KMS-11 (cell line): ENCODE data around the gene RAPGEF2.

ENCODE experiments used
- H2AFZ ChIP-seq: fragments of 200-600 bp; sonication (generic); 2 replicates; pipeline ENCODE4 v1.6.1; 2016; ENCODE audit warnings: antibody characterized with exemption, mixed run types, low read depth
- H3K27ac ChIP-seq: fragments of 200-600 bp; sonication (generic); 2 replicates; pipeline ENCODE4 v1.6.1; 2016; ENCODE audit warnings: mild to moderate bottlenecking, mixed run types
- H3K27me3 ChIP-seq: fragments of 200-600 bp; sonication (generic); 2 replicates; pipeline ENCODE4 v1.6.1; 2017; ENCODE audit warnings: mild to moderate bottlenecking, low read depth, mixed run types, moderate library complexity; ENCODE audit not compliant: insufficient read depth
- H3K36me3 ChIP-seq: fragments of 200-600 bp; sonication (generic); 2 replicates; pipeline ENCODE4 v1.6.1; 2017; ENCODE audit warnings: mild to moderate bottlenecking, mixed run types; ENCODE audit not compliant: insufficient read depth
- H3K4me1 ChIP-seq: fragments of 200-600 bp; sonication (generic); 2 replicates; pipeline ENCODE4 v1.6.1; 2016; ENCODE audit warnings: mild to moderate bottlenecking, low read depth, mixed run types; ENCODE audit not compliant: poor library complexity, severe bottlenecking
- H3K4me2 ChIP-seq: fragments of 200-600 bp; sonication (generic); 2 replicates; pipeline ENCODE4 v1.7.0; 2016; ENCODE audit warnings: mild to moderate bottlenecking, mixed run types
- H3K4me3 ChIP-seq: fragments of 200-600 bp; sonication (generic); IDR thresholded peaks from 2 replicates; pipeline ENCODE4 v1.6.1; 2017; ENCODE audit warnings: low read depth, low read length, mixed read lengths; ENCODE audit not compliant: insufficient read depth
- H3K79me2 ChIP-seq: fragments of 200-600 bp; sonication (generic); 2 replicates; pipeline ENCODE4 v1.6.1; 2016; ENCODE audit warnings: low read depth, mixed run types; ENCODE audit not compliant: insufficient read depth
- H3K9ac ChIP-seq: fragments of 200-600 bp; sonication (generic); 2 replicates; pipeline ENCODE4 v1.6.1; 2016; ENCODE audit warnings: mild to moderate bottlenecking, mixed run types
- H4K20me1 ChIP-seq: fragments of 200-600 bp; sonication (generic); 2 replicates; pipeline ENCODE4 v1.6.1; 2016; ENCODE audit warnings: mild to moderate bottlenecking, mixed run types; ENCODE audit not compliant: insufficient read depth
- CTCF ChIP-seq: fragments of 200-600 bp; sonication (generic); conservative IDR thresholded peaks from 2 replicates; pipeline ENCODE4 v1.6.1; 2017; ENCODE audit warnings: low read depth, mild to moderate bottlenecking, antibody characterized with exemption, low read length, moderate library complexity, mixed read lengths

RAPGEF2 gene

GRCh38 chr4:159131564-159131963 lies 28.7 kb downstream of the RAPGEF2 start:
- Histone ChIP-seq H3K4me2 (no peak overlapping the region), H3K36me3 (no peaks in the 10 kb centered on the region), H2AFZ (no peak overlapping the region), H3K4me3 (no peak overlapping the region), H3K9ac (no peak overlapping the region), H3K27me3 (no peaks in the 10 kb centered on the region), H3K4me1 (peaks cover 3% of the 10 kb centered on the region), H3K27ac (no peak overlapping the region), H3K79me2 (no peaks in the 10 kb centered on the region; the same call in 1 of the 2 replicates), H4K20me1 (no peaks in the 10 kb centered on the region)
- no peak for TF ChIP-seq CTCF

- no peak overlapping the region for H2AFZ ChIP-seq
These were observed 31.6 kb downstream of the RAPGEF2 start for GRCh38 chr4:159134429-159134828.

GRCh38 chr4:159137176-159137575 lies 34.3 kb downstream of the RAPGEF2 start:
- Histone ChIP-seq H3K9ac (no peak overlapping the region), H2AFZ (no peak overlapping the region), H3K79me2 (no peaks in the 10 kb centered on the region; the same call in 1 of the 2 replicates), H4K20me1 (no peaks in the 10 kb centered on the region), H3K4me2 (no peak overlapping the region), H3K27me3 (no peaks in the 10 kb centered on the region), H3K4me1 (no peaks in the 10 kb centered on the region), H3K4me3 (no peak overlapping the region), H3K36me3 (no peaks in the 10 kb centered on the region), H3K27ac (no peak overlapping the region)
- TF ChIP-seq CTCF, result no peak

More at GRCh38 chr4:159134429-159134828, 31.6 kb downstream of the RAPGEF2 start:
- Histone ChIP-seq H3K27ac (no peak overlapping the region), H3K27me3 (no peaks in the 10 kb centered on the region), H3K4me2 (no peak overlapping the region), H3K4me3 (no peak overlapping the region), H4K20me1 (no peaks in the 10 kb centered on the region), H3K36me3 (no peaks in the 10 kb centered on the region), H3K79me2 (no peaks in the 10 kb centered on the region; the same call in 1 of the 2 replicates), H3K4me1 (no peaks in the 10 kb centered on the region), H3K9ac (no peak overlapping the region)
- no peak for TF ChIP-seq CTCF

DNA sequence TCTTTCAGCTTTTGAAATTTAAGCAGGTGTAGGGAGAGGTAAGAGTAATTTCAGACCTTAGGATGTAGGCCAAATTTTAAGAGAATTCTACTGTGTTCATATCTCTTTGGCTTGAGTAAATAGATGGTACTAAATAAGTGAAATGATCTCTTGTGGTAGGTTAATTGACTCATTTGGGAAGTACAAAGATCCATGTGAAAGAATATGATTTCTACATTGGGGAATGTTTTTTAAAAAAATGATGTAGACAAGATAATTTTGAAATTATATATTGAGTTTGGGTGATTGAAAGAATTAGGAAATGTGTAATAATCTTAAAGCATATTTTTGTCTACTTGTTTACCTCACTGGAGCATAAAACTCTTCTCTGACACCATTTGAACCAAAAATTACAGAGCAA lies 35.6 kb downstream of the RAPGEF2 start:
- Histone ChIP-seq H3K79me2 (no peaks in the 10 kb centered on the region; the same call in 1 of the 2 replicates), H2AFZ (no peak overlapping the region)

More for the DNA sequence above, 35.6 kb downstream of the RAPGEF2 start:
- TF ChIP-seq CTCF, result no peak
- H3K4me1 ChIP-seq, result no peaks in the 10 kb centered on the region
- H3K9ac ChIP-seq, result no peak overlapping the region
- H3K4me2 ChIP-seq, result no peak overlapping the region
- H4K20me1 ChIP-seq, result no peaks in the 10 kb centered on the region
- no peak overlapping the region for H3K27ac ChIP-seq
- H3K27me3 ChIP-seq, result no peaks in the 10 kb centered on the region
- H3K4me3 ChIP-seq, result no peak overlapping the region
- no peaks in the 10 kb centered on the region for H3K36me3 ChIP-seq
